Gastroesophageal sphincter (tissue), 4 donors: ENCODE results near the gene MXRA8. TPM values are rescaled to one million over a fixed set of nuclear protein-coding genes. Genes with fewer than 3 reads are reported as not detected.

Experiments
- ATAC-seq: fragments of 150-250 bp; one replicate; pipeline ENCODE4 v1.9.1; 2016; ENCODE audit warnings: mild to moderate bottlenecking, moderate library complexity
- H3K27ac ChIP-seq, 4 donors: fragments of 200-600 bp; sonication (generic) in 3 of 4; 1 replicate in 3 of 4; 2 replicates in 1 of 4; pipeline ENCODE4 v1.5.1; 2016 to 2019
- H3K27me3 ChIP-seq: fragments of 200-600 bp; sonication (generic); one replicate; pipeline ENCODE4 v1.5.1; 2019
- H3K36me3 ChIP-seq, 2 donors: fragments of 200-600 bp; sonication (generic); one replicate each; pipeline ENCODE4 v1.5.1; 2019; ENCODE audit warnings: control low read depth in 1 of 2
- H3K4me1 ChIP-seq, 3 donors: fragments of 200-600 bp; sonication (generic); 1 replicate in 2 of 3; 2 replicates in 1 of 3; pipeline ENCODE4 v1.5.1; 2016 to 2019; ENCODE audit warnings: control low read depth in 2 of 3
- H3K4me3 ChIP-seq, 2 donors: fragments of 200-600 bp; sonication (generic); one replicate each; pipeline ENCODE4 v1.5.1; 2019; ENCODE audit warnings: mild to moderate bottlenecking in 1 of 2, moderate library complexity in 1 of 2
- H3K9me3 ChIP-seq, 3 donors: fragments of 200-600 bp; sonication (generic); one replicate each; pipeline ENCODE4 v1.5.1; 2017 to 2019; ENCODE audit warnings: control low read depth in 2 of 3
- EP300 ChIP-seq: sonication (generic); formaldehyde crosslinking; IDR thresholded peaks from one replicate; pipeline ENCODE4 v1.6.1; 2017; ENCODE audit warnings: antibody characterized with exemption, mild to moderate bottlenecking
- POLR2A ChIP-seq, 2 donors: fragments of 450-650 bp; IDR thresholded peaks; one replicate each; pipeline ENCODE4 v1.6.1; 2017; ENCODE audit warnings: antibody characterized with exemption in 2 of 2, mild to moderate bottlenecking in 2 of 2, moderate library complexity in 1 of 2
- POLR2AphosphoS5 ChIP-seq: sonication (generic); formaldehyde crosslinking; IDR thresholded peaks from one replicate; pipeline ENCODE4 v1.6.1; 2017; ENCODE audit warnings: antibody characterized with exemption
- WGBS, 2 donors: methylation state at CpG; one replicate each; pipeline ENCODE4 v1.1.5; 2018; ENCODE audit warnings: low coverage in 1 of 2; 5-methylcytosine and 5-hydroxymethylcytosine counted together
- total RNA-seq, 4 donors: library from RNA; depleted of rRNA; stranded (reverse); fragments of >200 nt; gene quantifications; one replicate each; pipeline ENCODE4 v1.1.0, GENCODE V29; 2016
- TF ChIP-seq, protein P1 (sequence below), 4 experiments: fragments of 200-600 bp in 2 of 4; fragments of 450-650 bp in 2 of 4; sonication (generic) in 1 of 4; IDR thresholded peaks; one replicate each; pipeline ENCODE4 v1.5.1; 2017 to 2019; ENCODE audit warnings: antibody characterized with exemption in 4 of 4, mild to moderate bottlenecking in 2 of 4, moderate library complexity in 2 of 4

The MXRA8 gene
- total RNA-seq, 4 donors from 2014 or later, result 69.8 to 105 (median 85.4) TPM

- no peak overlapping the region for H3K27ac ChIP-seq
- WGBS, 2 donors, result no CpG with 5 or more reads among the region's 21 CpGs
- H3K27me3 ChIP-seq, result no peaks in the 10 kb centered on the region
- no peak overlapping the region for H3K4me3 ChIP-seq
- no peak for TF ChIP-seq POLR2AphosphoS5
- TF ChIP-seq, protein P1, sequence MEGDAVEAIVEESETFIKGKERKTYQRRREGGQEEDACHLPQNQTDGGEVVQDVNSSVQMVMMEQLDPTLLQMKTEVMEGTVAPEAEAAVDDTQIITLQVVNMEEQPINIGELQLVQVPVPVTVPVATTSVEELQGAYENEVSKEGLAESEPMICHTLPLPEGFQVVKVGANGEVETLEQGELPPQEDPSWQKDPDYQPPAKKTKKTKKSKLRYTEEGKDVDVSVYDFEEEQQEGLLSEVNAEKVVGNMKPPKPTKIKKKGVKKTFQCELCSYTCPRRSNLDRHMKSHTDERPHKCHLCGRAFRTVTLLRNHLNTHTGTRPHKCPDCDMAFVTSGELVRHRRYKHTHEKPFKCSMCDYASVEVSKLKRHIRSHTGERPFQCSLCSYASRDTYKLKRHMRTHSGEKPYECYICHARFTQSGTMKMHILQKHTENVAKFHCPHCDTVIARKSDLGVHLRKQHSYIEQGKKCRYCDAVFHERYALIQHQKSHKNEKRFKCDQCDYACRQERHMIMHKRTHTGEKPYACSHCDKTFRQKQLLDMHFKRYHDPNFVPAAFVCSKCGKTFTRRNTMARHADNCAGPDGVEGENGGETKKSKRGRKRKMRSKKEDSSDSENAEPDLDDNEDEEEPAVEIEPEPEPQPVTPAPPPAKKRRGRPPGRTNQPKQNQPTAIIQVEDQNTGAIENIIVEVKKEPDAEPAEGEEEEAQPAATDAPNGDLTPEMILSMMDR (IDR thresholded peaks at IDR 0.05), result no peak
- peaks cover 0 to 8% (median 3%) of the 10 kb centered on the region in 3 donors for H3K4me1 ChIP-seq
- ATAC-seq, result no peak
- H3K36me3 ChIP-seq, result peaks cover 0 to 55% of the 10 kb centered on the region in 2 donors
- H3K9me3 ChIP-seq, result no peaks in the 10 kb centered on the region
These were observed 22.5 kb downstream of the MXRA8 start for GRCh38 chr1:1335792-1336248.

GRCh38 chr1:1335283-1335682 is 23.1 kb downstream of the MXRA8 start:
- H3K9me3 ChIP-seq, result no peaks in the 10 kb centered on the region
- no peaks in the 10 kb centered on the region for H3K27me3 ChIP-seq
- peaks cover 0 to 50% of the 10 kb centered on the region in 2 donors for H3K36me3 ChIP-seq
- 81% methylated on average over 5 of the region's 16 CpGs; no CpG with 5 or more reads in 1 of the 2 donors for WGBS, 2 donors
- no peak for ATAC-seq
- H3K4me3 ChIP-seq, result no peak overlapping the region
- no peak overlapping the region for H3K27ac ChIP-seq
- H3K4me1 ChIP-seq, result peaks cover 0 to 13% (median 7%) of the 10 kb centered on the region in 3 donors
- TF ChIP-seq EP300 (no peak), POLR2AphosphoS5 (no peak), POLR2A (IDR thresholded peaks at IDR 0.05) (no peak)
- TF ChIP-seq, protein P1 (IDR thresholded peaks at IDR 0.05), result no peak

GRCh38 chr1:1334835-1335234 is 23.5 kb downstream of the MXRA8 start:
- H3K36me3 ChIP-seq, result peaks cover 0 to 45% of the 10 kb centered on the region in 2 donors
- no peak for ATAC-seq

DNA sequence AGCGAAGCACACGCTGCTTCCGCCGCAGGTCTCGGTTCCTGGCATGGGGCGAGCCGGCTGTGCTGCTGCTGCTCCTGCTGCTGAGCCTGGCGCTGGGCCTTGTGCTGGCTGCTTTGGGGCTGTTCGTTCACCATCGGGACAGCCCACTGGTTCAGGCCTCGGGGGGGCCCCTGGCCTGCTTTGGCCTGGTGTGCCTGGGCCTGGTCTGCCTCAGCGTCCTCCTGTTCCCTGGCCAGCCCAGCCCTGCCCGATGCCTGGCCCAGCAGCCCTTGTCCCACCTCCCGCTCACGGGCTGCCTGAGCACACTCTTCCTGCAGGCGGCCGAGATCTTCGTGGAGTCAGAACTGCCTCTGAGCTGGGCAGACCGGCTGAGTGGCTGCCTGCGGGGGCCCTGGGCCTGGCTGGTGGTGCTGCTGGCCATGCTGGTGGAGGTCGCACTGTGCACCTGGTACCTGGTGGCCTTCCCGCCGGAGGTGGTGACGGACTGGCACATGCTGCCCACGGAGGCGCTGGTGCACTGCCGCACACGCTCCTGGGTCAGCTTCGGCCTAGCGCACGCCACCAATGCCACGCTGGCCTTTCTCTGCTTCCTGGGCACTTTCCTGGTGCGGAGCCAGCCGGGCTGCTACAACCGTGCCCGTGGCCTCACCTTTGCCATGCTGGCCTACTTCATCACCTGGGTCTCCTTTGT is 24.7 kb downstream of the MXRA8 start:
- TF ChIP-seq EP300, result no peak
- no peak for TF ChIP-seq POLR2AphosphoS5
- TF ChIP-seq, protein P1 (IDR thresholded peaks at IDR 0.05), result no peak
- TF ChIP-seq POLR2A (IDR thresholded peaks at IDR 0.05), result no peak
- no peaks in the 10 kb centered on the region for H3K27me3 ChIP-seq
- peaks cover 0 to 17% (median 7%) of the 10 kb centered on the region in 3 donors for H3K4me1 ChIP-seq
- ATAC-seq, result peak; percentile 14
- peaks cover 0 to 39% of the 10 kb centered on the region in 2 donors for H3K36me3 ChIP-seq
- WGBS, 2 donors, result 93 to 100% methylated on average over 1 to 6 of the region's 36 CpGs
- H3K4me3 ChIP-seq, result no peak overlapping the region
- no peaks in the 10 kb centered on the region for H3K9me3 ChIP-seq
- H3K27ac ChIP-seq, result no peak overlapping the region

More at GRCh38 chr1:1334835-1335234, 23.5 kb downstream of the MXRA8 start:
- TF ChIP-seq, protein P1 (IDR thresholded peaks at IDR 0.05), result no peak
- TF ChIP-seq POLR2AphosphoS5 (no peak), POLR2A (IDR thresholded peaks at IDR 0.05) (no peak), EP300 (no peak)
- H3K4me1 ChIP-seq, result peaks cover 0 to 17% (median 7%) of the 10 kb centered on the region in 3 donors
- no peaks in the 10 kb centered on the region for H3K9me3 ChIP-seq
- H3K27ac ChIP-seq, result no peak overlapping the region
- no peaks in the 10 kb centered on the region for H3K27me3 ChIP-seq
- no peak overlapping the region for H3K4me3 ChIP-seq
- no CpG with 5 or more reads among the region's 11 CpGs for WGBS, 2 donors
